Measurements from ENCODE around the gene IGFBP1.

- no peak for TF ChIP-seq CTCF (IDR thresholded peaks at IDR 0.05)
- TF ChIP-seq ELF1 (IDR thresholded peaks at IDR 0.05), result no peak
- no peak for TF ChIP-seq MXI1 (IDR thresholded peaks at IDR 0.05; ENCODE audit: low read depth, low read length)
- TF ChIP-seq USF2 (IDR thresholded peaks at IDR 0.05; ENCODE audit: borderline replicate concordance, low read depth, low read length), result no peak
These were observed 22.6 kb downstream of the IGFBP1 start for GRCh38 chr7:45910855-45911254.
